DND-41 (cell line): ENCODE results near the gene CACNB2.

Experiments
- EZH2 ChIP-seq: IDR thresholded peaks from 3 replicates; pipeline ENCODE4 v1.6.1; 2012; ENCODE audit warnings: borderline replicate concordance, low read depth, mild to moderate bottlenecking, moderate library complexity, low read length, inconsistent platforms; ENCODE audit not compliant: severe bottlenecking
- TF ChIP-seq, protein P1 (sequence below): IDR thresholded peaks from 2 replicates; pipeline ENCODE4 v1.5.1; 2012; ENCODE audit warnings: borderline replicate concordance, low read length, moderate library complexity, mild to moderate bottlenecking; ENCODE audit not compliant: poor library complexity, severe bottlenecking; ENCODE audit errors: extremely low read depth

DNA sequence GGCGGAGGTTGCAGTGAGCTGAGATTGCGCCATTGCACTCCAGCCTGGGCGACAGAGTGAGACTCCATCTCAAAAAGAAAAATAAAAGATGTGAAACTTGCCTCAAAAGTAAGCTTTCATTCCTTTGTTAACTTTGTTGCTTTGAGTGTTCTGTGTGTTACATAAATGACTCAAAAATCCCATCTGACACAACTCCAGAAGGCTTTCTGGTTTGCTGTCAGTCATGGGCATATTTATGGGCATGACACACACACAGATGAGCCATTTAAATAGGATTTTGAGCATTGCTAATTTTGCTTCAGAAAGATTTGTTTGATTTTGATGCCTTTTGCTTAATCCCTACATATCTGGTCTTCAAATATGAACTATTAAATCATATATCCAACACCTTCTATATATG is 82.6 kb downstream of the CACNB2 start:
- TF ChIP-seq, protein P1, sequence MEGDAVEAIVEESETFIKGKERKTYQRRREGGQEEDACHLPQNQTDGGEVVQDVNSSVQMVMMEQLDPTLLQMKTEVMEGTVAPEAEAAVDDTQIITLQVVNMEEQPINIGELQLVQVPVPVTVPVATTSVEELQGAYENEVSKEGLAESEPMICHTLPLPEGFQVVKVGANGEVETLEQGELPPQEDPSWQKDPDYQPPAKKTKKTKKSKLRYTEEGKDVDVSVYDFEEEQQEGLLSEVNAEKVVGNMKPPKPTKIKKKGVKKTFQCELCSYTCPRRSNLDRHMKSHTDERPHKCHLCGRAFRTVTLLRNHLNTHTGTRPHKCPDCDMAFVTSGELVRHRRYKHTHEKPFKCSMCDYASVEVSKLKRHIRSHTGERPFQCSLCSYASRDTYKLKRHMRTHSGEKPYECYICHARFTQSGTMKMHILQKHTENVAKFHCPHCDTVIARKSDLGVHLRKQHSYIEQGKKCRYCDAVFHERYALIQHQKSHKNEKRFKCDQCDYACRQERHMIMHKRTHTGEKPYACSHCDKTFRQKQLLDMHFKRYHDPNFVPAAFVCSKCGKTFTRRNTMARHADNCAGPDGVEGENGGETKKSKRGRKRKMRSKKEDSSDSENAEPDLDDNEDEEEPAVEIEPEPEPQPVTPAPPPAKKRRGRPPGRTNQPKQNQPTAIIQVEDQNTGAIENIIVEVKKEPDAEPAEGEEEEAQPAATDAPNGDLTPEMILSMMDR: no peak
- no peak for TF ChIP-seq EZH2
